ENCODE data around the gene ECT2L.

Gene ECT2L

GRCh38 chr6:138948004-138948403, 152.1 kb downstream of the ECT2L start:
- in situ Hi-C loops (cut with MboI; ENCODE audit: low sequenced_read_pairs): no loop called here
- H3K4me3 ChIP-seq: no peak overlapping the region
- no peak for DNase-seq (ENCODE audit: low spot score in 2 of 2)
- H3K9me3 ChIP-seq: no peaks in the 10 kb centered on the region
- H3K27me3 ChIP-seq (ENCODE audit: low read depth): no peaks in the 10 kb centered on the region
- H3K4me1 ChIP-seq: peaks cover 26% of the 10 kb centered on the region
- peaks cover 21% of the 10 kb centered on the region for H3K36me3 ChIP-seq (replicated peaks)

GRCh38 chr6:138948546-138949179, 152.8 kb downstream of the ECT2L start:
- in situ Hi-C loops (cut with MboI; ENCODE audit: low sequenced_read_pairs): no loop called here
- Histone ChIP-seq H3K4me3 (no peak overlapping the region), H3K9me3 (no peaks in the 10 kb centered on the region), H3K4me1 (peaks cover 26% of the 10 kb centered on the region), H3K36me3 (replicated peaks) (peaks cover 17% of the 10 kb centered on the region), H3K27me3 (ENCODE audit: low read depth) (no peaks in the 10 kb centered on the region)
- no peak for DNase-seq (ENCODE audit: low spot score in 2 of 2)

- peaks cover 10% of the 10 kb centered on the region for H3K4me1 ChIP-seq
- no peak for DNase-seq (ENCODE audit: low spot score in 2 of 2)
- H3K27me3 ChIP-seq (ENCODE audit: low read depth): no peaks in the 10 kb centered on the region
- H3K4me3 ChIP-seq: no peak overlapping the region
- no peaks in the 10 kb centered on the region for H3K9me3 ChIP-seq
- in situ Hi-C loops (cut with MboI; ENCODE audit: low sequenced_read_pairs): no loop called here
- no peaks in the 10 kb centered on the region for H3K36me3 ChIP-seq (replicated peaks)
Measured at GRCh38 chr6:138953451-138953850, 157.6 kb downstream of the ECT2L start.

Data from HAP-1 (cell line).